AG04449 (cell line): ENCODE measurements around the gene ASPSCR1.

Experiments used
- CTCF ChIA-PET: fragments of 350-600 bp; formaldehyde crosslinking; extraction: SDS; loops from one replicate; lab custom pipeline; 2021; ENCODE audit warnings: antibody characterized with exemption; lab: Yijun Ruan, JAX
- POLR2A ChIA-PET: fragments of 400-600, 350-600 bp; formaldehyde crosslinking; extraction: SDS; loops from one replicate; lab custom pipeline; 2020; ENCODE audit warnings: antibody characterized with exemption, inconsistent platforms; lab: Yijun Ruan, JAX
- DNase-seq: peaks from one replicate; pipeline ENCODE4 v3.0.0-alpha.2; 2010; ENCODE audit warnings: low read depth, low spot score
- H3K4me3 ChIP-seq: 2 replicates; pipeline ENCODE4 v1.5.1; 2011; ENCODE audit warnings: low read depth, mild to moderate bottlenecking, control low read depth, low read length
- CTCF ChIP-seq: IDR thresholded peaks from one replicate; pipeline ENCODE4 v1.5.1; 2011; ENCODE audit warnings: mild to moderate bottlenecking, moderate library complexity, low read length, control low read depth, inconsistent platforms; ENCODE audit not compliant: insufficient read depth; ENCODE audit errors: missing control alignments

The ASPSCR1 gene

DNA sequence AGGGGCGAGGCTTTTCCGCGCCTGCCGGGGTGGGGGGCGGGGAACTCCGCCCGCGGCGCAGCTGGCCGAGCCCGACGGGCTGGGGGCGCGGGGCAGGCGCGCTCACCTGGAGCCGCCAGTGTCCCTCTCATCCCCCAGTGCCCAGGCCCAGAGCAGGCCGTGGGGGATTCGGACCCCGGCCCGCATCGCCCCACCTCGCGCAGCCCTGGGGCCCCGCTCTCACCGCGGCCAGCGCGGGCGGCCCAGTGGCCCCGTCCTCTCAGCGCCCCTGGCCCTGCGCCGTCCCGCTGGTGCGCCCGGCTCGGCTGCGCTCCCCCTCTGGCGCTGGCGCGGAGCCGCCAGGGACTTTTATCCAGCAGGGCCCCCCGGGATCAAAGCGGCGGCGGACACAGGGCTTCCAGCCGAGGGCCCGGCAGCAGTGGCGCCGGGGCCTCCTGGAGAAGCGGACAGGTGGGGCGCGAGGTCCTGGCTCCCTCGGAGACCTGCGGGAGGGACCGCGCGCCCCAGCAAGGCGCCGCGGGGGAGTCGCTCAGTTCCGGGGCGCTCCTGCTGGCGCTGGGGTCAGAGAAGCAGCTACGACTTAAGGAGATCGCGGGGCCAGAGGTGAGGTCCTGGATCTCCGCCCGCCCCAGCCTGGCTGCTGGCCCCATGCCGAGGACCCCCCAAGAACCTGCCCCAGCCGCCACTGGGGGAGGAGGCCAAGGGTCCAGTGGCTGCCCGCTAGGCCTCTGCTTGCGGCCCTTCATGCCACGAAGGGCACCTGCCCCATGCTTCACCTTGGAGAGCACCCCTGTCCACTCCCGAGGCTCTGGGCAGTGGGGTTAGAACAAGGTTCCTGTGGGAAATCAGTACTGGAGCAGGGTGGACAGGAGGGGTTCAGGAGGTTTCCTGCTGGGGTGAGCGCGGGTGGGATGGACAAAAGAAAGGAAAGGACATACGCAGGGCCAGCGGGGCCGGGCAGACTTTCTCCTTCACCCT, 15.6 kb upstream of the ASPSCR1 start:
- no peak for TF ChIP-seq CTCF
- POLR2A ChIA-PET: no interaction called here
- CTCF ChIA-PET: interaction anchor here (1.3 to 7.0 kb wide), 9 partner anchors 9 to 76 kb away, joined by 3 to 290 read pairs (median 15); partner anchors contain the start of genes CENPX, DCXR, LRRC45 and RAC3
- DNase-seq: no peak
- no peak overlapping the region for H3K4me3 ChIP-seq

GRCh38 chr17:81962499-81963441, 14.7 kb upstream of the ASPSCR1 start:
- DNase-seq: no peak
- ChIA-PET POLR2A (no interaction called here), CTCF (interaction anchor here (1.2 to 7.0 kb wide), 4 partner anchors 10 to 68 kb away, joined by 3 to 290 read pairs (median 5); partner anchors contain the start of genes CENPX and LRRC45)
- H3K4me3 ChIP-seq: no peak overlapping the region
- TF ChIP-seq CTCF: no peak

- ChIA-PET CTCF (interaction anchor here (0.9 to 7.0 kb wide), 3 partner anchors 8 to 66 kb away, joined by 3 to 290 read pairs (median 4); partner anchors contain the start of genes CENPX and LRRC45), POLR2A (no interaction called here)
- TF ChIP-seq CTCF: no peak
- DNase-seq: no peak
- no peak overlapping the region for H3K4me3 ChIP-seq
Observed at GRCh38 chr17:81964081-81964849, 13.2 kb upstream of the ASPSCR1 start.

DNA sequence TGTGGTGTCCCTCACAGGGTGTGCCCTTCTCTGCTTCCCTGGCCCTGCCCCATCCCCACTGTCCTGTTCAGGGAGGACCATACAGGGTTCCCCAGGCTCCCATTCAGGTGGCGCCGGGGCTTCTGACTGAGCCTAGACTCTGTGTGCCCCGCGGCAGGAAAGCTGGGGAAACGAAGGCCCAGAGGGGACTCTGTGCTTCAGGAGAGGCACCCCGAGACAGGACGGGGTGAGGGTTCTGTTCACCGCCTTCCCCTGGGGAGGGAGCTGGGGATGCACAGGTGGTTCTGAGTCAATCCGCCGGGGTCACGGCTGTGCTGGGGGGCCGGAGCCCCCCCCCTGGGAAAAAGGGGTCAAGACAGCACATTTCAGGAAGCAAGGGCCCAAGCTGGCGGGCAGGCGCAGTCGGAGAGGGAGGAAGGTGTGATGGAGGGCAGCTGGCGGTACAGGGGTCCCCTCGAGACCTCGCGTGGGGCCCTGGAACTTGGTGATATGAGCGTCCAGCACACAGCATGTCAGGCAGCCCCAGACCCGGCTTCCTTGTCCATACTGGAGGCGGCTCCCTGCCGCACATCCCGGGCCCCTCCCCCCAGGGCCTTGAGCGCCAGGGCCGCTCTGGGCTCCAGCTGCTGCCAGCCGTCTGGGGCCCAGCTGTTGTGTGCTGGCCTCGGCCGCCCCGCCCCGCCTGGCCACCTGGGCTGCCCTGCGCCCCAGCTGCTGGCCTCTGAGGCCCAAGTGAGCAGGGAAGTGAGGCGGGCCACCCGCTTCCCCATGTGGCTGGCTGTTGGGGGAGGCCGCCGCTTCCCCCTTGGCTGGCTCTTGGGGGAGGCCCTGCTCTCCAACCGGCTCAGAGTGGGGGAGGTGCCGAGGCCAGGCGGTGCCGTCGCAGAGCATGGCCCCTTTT, 10.8 kb upstream of the ASPSCR1 start:
- ChIA-PET CTCF (interaction anchor here (1.3 to 3.7 kb wide), 3 partner anchors 12 to 54 kb away, joined by 3 to 30 read pairs (median 15); partner anchors contain the start of genes CENPX and LRRC45), POLR2A (interaction anchor here (0.7 kb wide), 1 partner anchor 10 kb away, joined by 3 read pairs; no protein-coding TSS in a partner anchor)
- no peak overlapping the region for H3K4me3 ChIP-seq
- TF ChIP-seq CTCF: no peak
- DNase-seq: no peak

DNA sequence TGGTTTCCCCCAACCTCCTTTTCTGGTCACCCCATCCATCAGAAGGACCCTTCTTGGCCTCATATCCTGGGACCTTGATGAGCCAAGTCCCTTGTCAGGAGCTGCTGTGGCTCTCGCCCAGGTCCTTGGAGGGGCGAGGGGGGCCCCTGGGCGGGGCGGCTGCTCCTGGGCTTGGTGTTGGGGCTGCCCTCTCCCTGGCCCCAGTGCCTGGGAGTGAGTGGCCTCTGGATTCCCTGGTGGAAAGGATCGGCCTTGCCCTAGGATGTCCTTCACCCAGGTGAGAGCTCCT, 10.2 kb upstream of the ASPSCR1 start:
- POLR2A ChIA-PET: interaction anchor here (0.7 kb wide), 1 partner anchor 10 kb away, joined by 3 read pairs; no protein-coding TSS in a partner anchor
- TF ChIP-seq CTCF: no peak
- no peak overlapping the region for H3K4me3 ChIP-seq
- CTCF ChIA-PET: interaction anchor here (1.1 to 3.7 kb wide), 6 partner anchors 8 to 64 kb away, joined by 3 to 30 read pairs (median 11); partner anchors contain the start of genes CENPX, LRRC45 and RAC3
- no peak for DNase-seq
